ENCODE results near the gene GAREM2. TPM values are rescaled to one million over a fixed set of nuclear protein-coding genes. Genes with fewer than 3 reads are reported as not detected.
A peak's percentile ranks its signal among the peaks of the same experiment; 100 is the strongest.

Gene GAREM2
- 0.66 TPM for polyA plus RNA-seq (2013)

GRCh38 chr2:26172871-26173775 lies at the start of gene GAREM2:
GAREM2 (plus strand) TSS chr2:26173088; CDS start chr2:26173221, 133 bp downstream.
- POLR2A ChIA-PET: no interaction called here
- under 1% methylated on average over 63 of the region's 102 CpGs for WGBS (ENCODE audit: insufficient coverage)
- Histone ChIP-seq H3K27me3 (replicated peaks in 2 of 5; ENCODE audit: control insufficient read depth in 4 of 5, insufficient read depth in 5 of 5, low read length in 4 of 5) (peaks cover 0 to 56% (median 20%) of the 10 kb centered on the region in 5 experiments), H3K27ac (ENCODE audit: insufficient read depth in 1 of 2, low read depth in 1 of 2, low read length in 2 of 2, poor library complexity in 1 of 2, severe bottlenecking in 2 of 2) (no peak within 1 kb of the TSS), H3K9me3 (ENCODE audit: control extremely low read depth in 1 of 5, control insufficient read depth in 4 of 5, insufficient read depth in 2 of 5, low read depth in 1 of 5, low read length in 4 of 5) (peaks cover 0 to 2% (median 0%) of the 10 kb centered on the region in 5 experiments), H3K36me3 (ENCODE audit: control insufficient read depth in 4 of 4, insufficient read depth in 4 of 4, low read length in 3 of 4) (no peaks in the 10 kb centered on the region), H3K4me1 (ENCODE audit: control extremely low read depth in 1 of 4, control insufficient read depth in 4 of 4, insufficient read depth in 4 of 4, low read length in 3 of 4) (peaks cover 0 to 17% (median 9%) of the 10 kb centered on the region in 4 experiments), H3K4me3 (ENCODE audit: control insufficient read depth in 1 of 7, extremely low read depth in 1 of 7, insufficient read depth in 4 of 7, low read depth in 2 of 7, low read length in 6 of 7) (peak within 1 kb of the TSS; percentile 13 to 67 (median 54))
- peak in 1 of 3 donors; percentile 24 for DNase-seq
- CTCF ChIA-PET: interaction anchor here (1.8 kb wide), 1 partner anchor 16 kb away, joined by 6 read pairs; no protein-coding TSS in a partner anchor

DNA sequence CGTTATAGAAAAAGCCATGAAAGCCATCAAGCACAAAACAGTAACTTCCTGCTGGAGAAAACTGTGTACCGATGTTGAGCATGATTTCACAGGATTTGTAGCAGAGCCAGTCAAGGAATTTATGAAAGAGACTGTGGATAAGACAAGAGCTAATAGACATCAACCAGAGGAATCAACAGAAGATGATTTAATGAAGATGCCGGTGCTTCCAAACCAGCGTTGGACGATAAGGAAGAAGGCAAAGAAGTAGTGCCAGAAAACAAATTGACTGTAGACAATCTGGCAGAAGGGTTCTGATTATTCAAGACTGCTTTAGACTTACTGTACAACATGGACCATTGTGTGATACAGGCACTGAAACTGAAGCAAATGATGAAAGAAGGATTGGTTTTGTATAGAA lies 49.5 kb upstream of the GAREM2 start:
- ChIA-PET CTCF (interaction anchor here (1.1 kb wide), 1 partner anchor 21 kb away, joined by 3 read pairs; no protein-coding TSS in a partner anchor), POLR2A (no interaction called here)
- Histone ChIP-seq H3K4me3 (ENCODE audit: control insufficient read depth in 1 of 7, extremely low read depth in 1 of 7, insufficient read depth in 4 of 7, low read depth in 2 of 7, low read length in 6 of 7) (no peak overlapping the region), H3K9me3 (ENCODE audit: control extremely low read depth in 1 of 5, control insufficient read depth in 4 of 5, insufficient read depth in 2 of 5, low read depth in 1 of 5, low read length in 4 of 5) (no peaks in the 10 kb centered on the region), H3K4me1 (ENCODE audit: control extremely low read depth in 1 of 4, control insufficient read depth in 4 of 4, insufficient read depth in 4 of 4, low read length in 3 of 4) (peaks cover 0 to 2% (median 0%) of the 10 kb centered on the region in 4 experiments), H3K27me3 (replicated peaks in 2 of 5; ENCODE audit: control insufficient read depth in 4 of 5, insufficient read depth in 5 of 5, low read length in 4 of 5) (no peaks in the 10 kb centered on the region), H3K36me3 (ENCODE audit: control insufficient read depth in 4 of 4, insufficient read depth in 4 of 4, low read length in 3 of 4) (peaks cover 2 to 23% (median 11%) of the 10 kb centered on the region in 4 experiments), H3K27ac (ENCODE audit: insufficient read depth in 1 of 2, low read depth in 1 of 2, low read length in 2 of 2, poor library complexity in 1 of 2, severe bottlenecking in 2 of 2) (no peak overlapping the region)
- 96% methylated on average over 5 of the region's 5 CpGs for WGBS (ENCODE audit: insufficient coverage)
- DNase-seq: no peak

- Histone ChIP-seq H3K4me3 (ENCODE audit: control insufficient read depth in 1 of 7, extremely low read depth in 1 of 7, insufficient read depth in 4 of 7, low read depth in 2 of 7, low read length in 6 of 7) (no peak overlapping the region), H3K4me1 (ENCODE audit: control extremely low read depth in 1 of 4, control insufficient read depth in 4 of 4, insufficient read depth in 4 of 4, low read length in 3 of 4) (peaks cover 0 to 2% (median 0%) of the 10 kb centered on the region in 4 experiments), H3K36me3 (ENCODE audit: control insufficient read depth in 4 of 4, insufficient read depth in 4 of 4, low read length in 3 of 4) (peaks cover 5 to 25% (median 11%) of the 10 kb centered on the region in 4 experiments), H3K9me3 (ENCODE audit: control extremely low read depth in 1 of 5, control insufficient read depth in 4 of 5, insufficient read depth in 2 of 5, low read depth in 1 of 5, low read length in 4 of 5) (no peaks in the 10 kb centered on the region), H3K27me3 (replicated peaks in 2 of 5; ENCODE audit: control insufficient read depth in 4 of 5, insufficient read depth in 5 of 5, low read length in 4 of 5) (no peaks in the 10 kb centered on the region), H3K27ac (ENCODE audit: insufficient read depth in 1 of 2, low read depth in 1 of 2, low read length in 2 of 2, poor library complexity in 1 of 2, severe bottlenecking in 2 of 2) (no peak overlapping the region)
- ChIA-PET POLR2A (no interaction called here), CTCF (interaction anchor here (0.8 to 1.4 kb wide), 2 partner anchors 18 to 20 kb away, joined by 4 read pairs; no protein-coding TSS in a partner anchor)
- no peak for DNase-seq
- WGBS (ENCODE audit: insufficient coverage): no CpG with 5 or more reads among the region's 4 CpGs
These were observed 46.8 kb upstream of the GAREM2 start for GRCh38 chr2:26126074-26126473.

GRCh38 chr2:26128176-26128575 lies 44.7 kb upstream of the GAREM2 start:
- Histone ChIP-seq H3K4me3 (ENCODE audit: control insufficient read depth in 1 of 7, extremely low read depth in 1 of 7, insufficient read depth in 4 of 7, low read depth in 2 of 7, low read length in 6 of 7) (no peak overlapping the region), H3K9me3 (ENCODE audit: control extremely low read depth in 1 of 5, control insufficient read depth in 4 of 5, insufficient read depth in 2 of 5, low read depth in 1 of 5, low read length in 4 of 5) (no peaks in the 10 kb centered on the region), H3K36me3 (ENCODE audit: control insufficient read depth in 4 of 4, insufficient read depth in 4 of 4, low read length in 3 of 4) (peaks cover 7 to 25% (median 16%) of the 10 kb centered on the region in 4 experiments), H3K27me3 (replicated peaks in 2 of 5; ENCODE audit: control insufficient read depth in 4 of 5, insufficient read depth in 5 of 5, low read length in 4 of 5) (no peaks in the 10 kb centered on the region), H3K4me1 (ENCODE audit: control extremely low read depth in 1 of 4, control insufficient read depth in 4 of 4, insufficient read depth in 4 of 4, low read length in 3 of 4) (peaks cover 0 to 2% (median 0%) of the 10 kb centered on the region in 4 experiments), H3K27ac (ENCODE audit: insufficient read depth in 1 of 2, low read depth in 1 of 2, low read length in 2 of 2, poor library complexity in 1 of 2, severe bottlenecking in 2 of 2) (no peak overlapping the region)
- ChIA-PET POLR2A (no interaction called here), CTCF (interaction anchor here (1.4 to 1.7 kb wide), 2 partner anchors 22 to 177 kb away, joined by 3 to 5 read pairs; no protein-coding TSS in a partner anchor)
- no peak for DNase-seq
- 96% methylated on average over 7 of the region's 8 CpGs for WGBS (ENCODE audit: insufficient coverage)

- Histone ChIP-seq H3K4me1 (ENCODE audit: control extremely low read depth in 1 of 4, control insufficient read depth in 4 of 4, insufficient read depth in 4 of 4, low read length in 3 of 4) (no peaks in the 10 kb centered on the region), H3K9me3 (ENCODE audit: control extremely low read depth in 1 of 5, control insufficient read depth in 4 of 5, insufficient read depth in 2 of 5, low read depth in 1 of 5, low read length in 4 of 5) (no peaks in the 10 kb centered on the region), H3K4me3 (ENCODE audit: control insufficient read depth in 1 of 7, extremely low read depth in 1 of 7, insufficient read depth in 4 of 7, low read depth in 2 of 7, low read length in 6 of 7) (no peak overlapping the region), H3K36me3 (ENCODE audit: control insufficient read depth in 4 of 4, insufficient read depth in 4 of 4, low read length in 3 of 4) (peaks cover 4 to 34% (median 21%) of the 10 kb centered on the region in 4 experiments), H3K27me3 (replicated peaks in 2 of 5; ENCODE audit: control insufficient read depth in 4 of 5, insufficient read depth in 5 of 5, low read length in 4 of 5) (no peaks in the 10 kb centered on the region), H3K27ac (ENCODE audit: insufficient read depth in 1 of 2, low read depth in 1 of 2, low read length in 2 of 2, poor library complexity in 1 of 2, severe bottlenecking in 2 of 2) (no peak overlapping the region)
- 100% methylated on average over 2 of the region's 3 CpGs for WGBS (ENCODE audit: insufficient coverage)
- no peak for DNase-seq
- POLR2A ChIA-PET: no interaction called here
- CTCF ChIA-PET: no interaction called here
These were observed 42.1 kb upstream of the GAREM2 start for GRCh38 chr2:26130763-26131162.

DNA sequence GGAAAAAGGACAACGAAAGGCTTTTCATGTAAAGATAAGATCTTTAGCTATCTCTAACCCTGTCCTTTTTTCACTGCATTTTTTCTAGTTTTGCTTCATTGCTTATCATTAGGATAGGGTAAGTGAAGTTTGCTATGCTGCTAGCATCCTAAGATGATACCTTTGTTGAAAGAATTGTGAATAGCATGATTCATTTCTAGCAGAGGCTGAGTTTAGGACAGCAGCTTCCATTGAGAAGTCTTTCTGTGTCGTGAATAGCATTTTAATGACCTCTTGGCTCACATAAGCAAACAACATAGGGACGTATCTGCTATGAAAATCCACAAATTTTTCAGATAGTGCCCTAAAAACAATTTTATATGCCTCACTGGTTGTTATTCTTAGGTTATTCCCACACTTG lies 36.4 kb upstream of the GAREM2 start:
- CTCF ChIA-PET: interaction anchor here (1.1 to 2.0 kb wide), 3 partner anchors 23 to 49 kb away, joined by 3 to 4 read pairs (median 3); no protein-coding TSS in a partner anchor
- Histone ChIP-seq H3K4me3 (ENCODE audit: control insufficient read depth in 1 of 7, extremely low read depth in 1 of 7, insufficient read depth in 4 of 7, low read depth in 2 of 7, low read length in 6 of 7) (no peak overlapping the region), H3K9me3 (ENCODE audit: control extremely low read depth in 1 of 5, control insufficient read depth in 4 of 5, insufficient read depth in 2 of 5, low read depth in 1 of 5, low read length in 4 of 5) (no peaks in the 10 kb centered on the region), H3K27me3 (replicated peaks in 2 of 5; ENCODE audit: control insufficient read depth in 4 of 5, insufficient read depth in 5 of 5, low read length in 4 of 5) (no peaks in the 10 kb centered on the region), H3K4me1 (ENCODE audit: control extremely low read depth in 1 of 4, control insufficient read depth in 4 of 4, insufficient read depth in 4 of 4, low read length in 3 of 4) (no peaks in the 10 kb centered on the region), H3K36me3 (ENCODE audit: control insufficient read depth in 4 of 4, insufficient read depth in 4 of 4, low read length in 3 of 4) (peaks cover 3 to 29% (median 13%) of the 10 kb centered on the region in 4 experiments), H3K27ac (ENCODE audit: insufficient read depth in 1 of 2, low read depth in 1 of 2, low read length in 2 of 2, poor library complexity in 1 of 2, severe bottlenecking in 2 of 2) (no peak overlapping the region)
- WGBS (ENCODE audit: insufficient coverage): 100% methylated on average over 1 of the region's 3 CpGs
- DNase-seq: no peak
- POLR2A ChIA-PET: no interaction called here

All from common myeloid progenitor, CD34-positive (primary cell).